NCI-H1417 (cell line): ENCODE measurements around the gene MSL3.

Experiments used
- DNase-seq, 3 experiments: peaks; one replicate each; lab custom pipeline; 2025; lab: John Stamatoyannopoulos, UW

The MSL3 gene, protein sequence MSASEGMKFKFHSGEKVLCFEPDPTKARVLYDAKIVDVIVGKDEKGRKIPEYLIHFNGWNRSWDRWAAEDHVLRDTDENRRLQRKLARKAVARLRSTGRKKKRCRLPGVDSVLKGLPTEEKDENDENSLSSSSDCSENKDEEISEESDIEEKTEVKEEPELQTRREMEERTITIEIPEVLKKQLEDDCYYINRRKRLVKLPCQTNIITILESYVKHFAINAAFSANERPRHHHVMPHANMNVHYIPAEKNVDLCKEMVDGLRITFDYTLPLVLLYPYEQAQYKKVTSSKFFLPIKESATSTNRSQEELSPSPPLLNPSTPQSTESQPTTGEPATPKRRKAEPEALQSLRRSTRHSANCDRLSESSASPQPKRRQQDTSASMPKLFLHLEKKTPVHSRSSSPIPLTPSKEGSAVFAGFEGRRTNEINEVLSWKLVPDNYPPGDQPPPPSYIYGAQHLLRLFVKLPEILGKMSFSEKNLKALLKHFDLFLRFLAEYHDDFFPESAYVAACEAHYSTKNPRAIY

DNA sequence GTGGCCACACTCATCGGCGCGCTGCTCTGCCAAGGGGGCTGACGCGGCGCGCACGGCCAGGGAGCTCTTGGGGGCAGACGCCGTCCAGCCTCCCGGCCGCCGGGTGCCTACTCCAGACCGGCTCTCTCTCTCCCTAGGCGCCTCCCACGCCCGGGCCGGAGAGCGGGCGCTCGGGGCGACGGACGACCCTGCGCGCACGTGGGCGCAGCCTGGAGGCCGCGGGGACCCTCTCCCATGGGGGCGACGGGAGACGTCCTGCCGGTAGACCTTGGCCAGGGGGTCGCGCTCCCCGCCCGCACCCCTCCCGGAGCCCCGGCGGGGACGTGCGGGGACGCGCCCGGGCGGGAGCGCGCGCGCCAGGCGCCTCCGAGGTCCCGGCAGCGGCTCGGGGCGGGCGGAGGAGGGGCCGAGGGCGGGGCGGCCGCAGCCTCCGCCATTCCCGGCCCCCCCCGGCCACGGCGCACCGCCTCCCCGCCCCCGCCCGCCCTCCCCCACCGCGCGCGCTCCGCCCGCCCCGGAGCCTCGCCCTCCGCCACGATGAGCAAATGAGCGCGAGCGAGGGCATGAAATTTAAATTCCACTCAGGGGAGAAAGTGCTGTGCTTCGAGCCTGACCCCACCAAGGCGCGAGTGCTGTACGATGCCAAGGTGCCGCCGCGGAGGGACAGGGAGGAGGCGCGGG, at the start of gene MSL3:
Gene MSL3 (plus strand): TSS at position 519 of the 681 bp plus-strand sequence. CDS start 27 bp downstream, at position 546.
- peak; percentile 48 to 92 (median 84) for DNase-seq

DNA sequence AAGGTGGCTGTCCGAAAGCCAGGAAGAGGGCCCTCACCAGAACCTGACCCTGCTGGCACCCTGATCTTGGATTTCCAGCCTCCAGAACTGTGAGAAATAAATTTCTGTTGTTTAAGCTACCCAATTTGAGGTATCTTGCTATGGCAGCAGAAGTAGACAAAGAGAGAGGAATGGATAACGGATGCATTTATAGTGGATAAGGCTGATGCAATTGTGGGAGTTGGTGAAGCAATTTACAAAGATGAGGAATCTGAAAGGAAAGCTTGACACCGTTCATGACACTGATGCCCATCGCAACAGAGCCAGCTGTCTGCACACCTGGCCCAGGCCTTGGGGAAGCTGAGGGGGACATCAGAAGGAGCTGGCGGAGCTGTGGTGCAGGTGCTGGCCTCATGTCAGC, 35.7 kb upstream of the MSL3 start:
- no peak for DNase-seq

GRCh38 chrX:11724122-11725017, 33.7 kb upstream of the MSL3 start:
- DNase-seq: peak; percentile 0 to 74 (median 39)

DNA sequence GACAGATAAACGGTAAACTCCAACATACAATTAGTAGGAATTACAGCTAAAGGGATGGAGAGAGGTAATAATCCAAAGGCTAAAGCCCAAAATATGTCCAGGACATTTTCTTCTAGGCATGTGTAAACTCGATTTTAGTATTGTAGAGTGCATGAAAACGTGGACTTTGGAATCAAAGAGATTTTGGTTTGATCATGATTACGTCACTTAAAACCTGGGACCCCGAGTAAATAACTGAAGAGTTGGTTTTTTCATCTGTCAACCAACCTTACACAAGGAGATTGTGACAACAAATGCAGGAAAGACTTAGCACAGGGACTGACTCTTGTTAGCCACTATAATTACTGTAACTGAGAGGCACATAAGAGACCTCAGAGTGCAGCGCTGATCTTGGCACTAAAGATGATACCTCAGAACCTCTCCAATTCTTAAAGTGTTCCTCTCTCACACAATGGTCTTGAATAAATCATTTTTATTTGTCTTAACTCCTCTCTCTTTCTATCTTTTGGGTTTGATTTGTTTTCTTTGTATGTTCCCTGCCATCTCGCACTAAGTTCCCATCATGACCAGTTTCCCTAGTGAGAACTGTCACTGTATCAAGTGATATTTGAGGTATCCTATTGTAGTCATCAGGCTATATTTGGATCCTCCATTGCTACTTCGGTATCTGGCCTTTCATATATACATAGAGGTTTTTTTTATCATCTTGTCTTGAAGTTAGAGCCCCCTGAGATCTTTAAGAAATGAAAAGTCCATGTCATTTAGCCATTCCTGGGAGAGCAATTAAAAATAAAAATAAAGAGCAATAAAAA, 32.2 kb upstream of the MSL3 start:
- peak in 2 of 3 experiments; percentile 1 to 36 for DNase-seq

DNA sequence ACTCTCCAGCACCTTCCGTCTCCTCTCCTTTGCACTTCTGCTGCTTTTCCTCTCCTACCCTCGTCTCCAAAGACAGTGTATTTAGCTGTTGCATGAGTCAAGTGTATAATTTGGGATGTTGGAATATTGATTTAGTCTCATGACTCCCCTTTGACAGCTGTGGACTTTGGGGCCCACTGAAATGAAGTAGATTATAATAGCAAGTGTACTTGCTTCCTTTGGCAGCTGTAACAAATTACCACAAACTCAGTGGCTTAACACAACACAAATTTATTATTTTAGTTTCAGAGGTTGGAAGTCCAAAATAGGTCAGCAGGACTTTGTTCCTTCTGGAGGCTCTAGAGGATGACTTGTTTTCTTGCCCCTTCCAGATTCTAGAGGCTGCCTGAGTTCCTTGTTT, 29.5 kb upstream of the MSL3 start:
- DNase-seq: no peak

GRCh38 chrX:11733614-11734013, 24.4 kb upstream of the MSL3 start:
- no peak for DNase-seq

DNA sequence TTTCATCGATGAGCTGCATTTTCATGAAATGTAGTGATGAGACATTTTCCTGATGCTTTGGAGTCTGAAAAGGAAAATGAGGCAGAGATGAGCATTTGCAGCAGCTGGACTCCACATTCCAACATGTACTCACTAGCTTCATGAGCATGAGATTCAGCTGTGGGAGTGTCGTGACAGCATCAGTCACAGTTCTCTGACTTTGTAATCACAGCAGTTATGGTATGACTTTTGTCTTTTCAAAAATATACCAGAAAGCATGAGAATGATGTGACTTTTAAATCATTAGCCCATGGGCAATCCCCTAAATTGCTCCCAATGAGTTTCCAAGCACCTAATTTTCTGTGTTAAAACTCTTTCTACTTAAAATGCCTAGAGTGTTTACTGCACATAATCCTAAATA, 18.3 kb upstream of the MSL3 start:
- DNase-seq: no peak

DNA sequence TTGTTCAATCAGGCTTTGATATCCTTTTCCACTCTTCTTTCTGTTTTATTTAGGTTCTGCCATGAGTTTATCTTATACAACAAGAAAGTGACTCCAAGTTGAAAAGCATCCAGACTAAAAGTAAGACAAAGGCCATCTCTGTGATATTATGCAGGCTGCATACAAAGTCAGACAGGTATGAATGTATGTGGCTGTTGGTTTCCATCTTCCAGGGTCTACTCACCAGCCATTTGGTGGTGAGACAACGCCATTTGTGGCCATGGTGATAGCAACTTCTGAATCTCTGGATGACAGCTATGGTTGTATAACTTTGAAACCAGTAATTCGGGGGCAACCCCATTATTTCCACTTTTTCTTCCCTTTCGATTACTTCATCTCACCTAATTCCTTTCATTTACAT, 17.2 kb upstream of the MSL3 start:
- DNase-seq: no peak

GRCh38 chrX:11741574-11741973, 16.5 kb upstream of the MSL3 start:
- DNase-seq: no peak

DNA sequence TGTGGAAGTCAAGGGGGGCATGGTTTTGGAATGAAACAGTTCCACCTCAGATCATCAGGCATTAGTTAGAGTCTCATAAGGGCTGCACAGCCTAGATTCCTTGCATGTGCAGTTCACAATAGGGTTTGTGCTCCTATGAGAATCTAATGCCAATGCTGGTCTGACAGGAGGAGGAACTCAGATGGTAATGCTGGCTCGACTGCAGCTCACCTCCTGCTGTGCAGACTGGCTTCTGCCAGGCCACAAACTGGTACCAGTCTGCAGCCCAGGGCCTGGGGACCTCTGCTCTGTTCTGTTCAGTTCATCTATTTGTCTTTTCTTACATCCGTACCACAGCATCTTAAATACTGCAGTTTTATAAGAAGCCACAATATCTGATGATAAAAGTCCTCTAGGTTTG, 12.2 kb upstream of the MSL3 start:
- no peak for DNase-seq

GRCh38 chrX:11750046-11750445, 8.0 kb upstream of the MSL3 start:
- DNase-seq: no peak

DNA sequence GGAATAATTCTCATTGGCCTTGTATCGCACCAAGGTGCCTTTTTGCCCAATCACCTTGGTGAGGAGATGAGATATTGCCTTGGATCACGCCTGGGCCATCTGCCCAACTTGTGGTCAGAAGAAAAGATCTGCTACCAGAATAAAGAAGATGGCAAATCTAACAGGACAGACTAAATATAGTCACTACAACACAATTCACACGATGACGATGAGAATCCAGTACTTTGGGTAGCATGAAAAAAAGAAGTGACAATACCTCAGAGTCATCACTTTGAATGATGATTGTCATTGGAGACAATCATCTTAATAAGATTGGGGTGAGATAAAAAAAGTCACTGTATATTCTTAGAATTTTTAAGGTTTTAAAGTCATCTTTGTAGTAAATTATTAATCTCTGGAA, 7.3 kb upstream of the MSL3 start:
- DNase-seq: no peak

DNA sequence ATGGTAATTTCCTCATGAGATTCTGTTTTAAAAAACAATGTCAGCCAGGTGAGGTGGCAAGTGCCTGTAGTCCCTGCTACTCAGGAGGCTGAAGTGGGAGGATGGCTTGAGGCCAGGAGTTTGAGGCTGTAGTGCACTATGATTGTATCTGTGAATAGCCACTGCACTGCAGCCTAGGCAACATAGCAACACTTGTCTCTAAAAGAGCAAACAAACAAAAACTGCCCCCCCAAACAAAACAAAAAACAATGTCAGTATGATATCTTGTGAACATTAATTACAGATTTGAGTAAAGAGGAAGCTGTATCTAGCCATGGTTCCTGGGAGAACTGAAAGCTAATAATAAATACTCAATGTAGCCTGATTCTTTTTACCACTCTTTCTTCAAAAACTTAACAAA, 6.8 kb upstream of the MSL3 start:
- no peak for DNase-seq

GRCh38 chrX:11753668-11754067, 4.4 kb upstream of the MSL3 start:
- no peak for DNase-seq

GRCh38 chrX:11754958-11755645, 2.9 kb upstream of the MSL3 start:
- DNase-seq: no peak

GRCh38 chrX:11755724-11756123, 2.3 kb upstream of the MSL3 start:
- peak in 2 of 3 experiments; percentile 18 to 67 for DNase-seq

GRCh38 chrX:11756354-11757318, 1.4 kb upstream of the MSL3 start:
- DNase-seq: peak in 1 of 3 experiments; percentile 50

DNA sequence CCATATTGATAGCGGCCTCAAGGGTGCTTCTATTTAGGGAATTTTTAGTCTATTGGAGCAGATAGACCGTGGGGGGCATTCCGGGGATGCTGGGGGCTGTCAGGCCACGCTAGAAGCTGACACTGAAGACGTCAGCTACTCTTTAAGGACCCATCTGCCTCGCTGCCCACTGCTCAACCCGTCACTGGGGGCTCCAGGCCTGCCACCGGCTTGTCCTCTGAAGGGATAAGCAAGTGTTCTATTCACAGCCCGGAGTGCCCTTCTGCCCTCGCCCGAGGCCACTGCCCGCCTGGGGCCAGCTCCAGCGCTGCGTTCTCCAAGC, 679 bp upstream of the MSL3 start:
- no peak for DNase-seq

- peak; percentile 89 to 95 (median 95) for DNase-seq
Observed at GRCh38 chrX:11758400-11759171, 549 bp downstream of the MSL3 start.
